ENCODE results near the gene DFFA. TPM values are rescaled to one million over a fixed set of nuclear protein-coding genes. Genes with fewer than 3 reads are reported as not detected.

The DFFA gene
- 56.5 and 69.3 TPM in 2 replicates for total RNA-seq

GRCh38 chr1:10472220-10473144, at the start of gene DFFA:
Gene DFFA (minus strand): TSS chr1:10472529. CDS start chr1:10472458, 71 bp downstream.

GRCh38 chr1:10474613-10475507, 2.5 kb upstream of the DFFA start, which contains the start of gene PEX14:
Gene PEX14 (plus strand): TSS chr1:10474950. CDS start chr1:10474967, 17 bp downstream.

GRCh38 chr1:10449751-10450150, 22.6 kb downstream of the DFFA start, which contains the start of gene CORT:
Gene CORT (plus strand): TSS chr1:10450031. CDS start chr1:10450224, 193 bp downstream.

GRCh38 chr1:10430216-10431069, 41.9 kb downstream of the DFFA start, which contains the start of gene CENPS:
Gene CENPS (plus strand): TSS chr1:10430433. CDS start chr1:10430518, 85 bp downstream.

Other genes with a start within 250 kb of the DFFA start
- gene PGD, start 73.5 kb downstream of the DFFA start, total RNA-seq, result 117 and 158 TPM in 2 replicates
- 11.7 and 13.3 TPM in 2 replicates for gene CENPS, start 42.1 kb downstream of the DFFA start, total RNA-seq
- gene CORT, start 22.5 kb downstream of the DFFA start, total RNA-seq, result not detected in 2 replicates
- gene PEX14, start 2.4 kb upstream of the DFFA start, total RNA-seq, result 7.0 and 14.0 TPM in 2 replicates

All from epithelial cell of umbilical artery (primary cell).